ENCODE measurements around the gene NALCN. TPM values are rescaled to one million over a fixed set of nuclear protein-coding genes. Genes with fewer than 3 reads are reported as not detected.

The NALCN gene
- total RNA-seq, 1 donor from 2014 or later, result 0.35 TPM

- no peak for DNase-seq (ENCODE audit: low read depth, low spot score)
- no peaks in the 10 kb centered on the region for H3K36me3 Mint-ChIP-seq (ENCODE audit: low read depth)
- no peaks in the 10 kb centered on the region for H3K27me3 Mint-ChIP-seq (ENCODE audit: low read depth)
- no peak overlapping the region for H3K27ac Mint-ChIP-seq (ENCODE audit: unreplicated experiment)
- H3K4me1 Mint-ChIP-seq, result no peaks in the 10 kb centered on the region
- no peaks in the 10 kb centered on the region for H3K9me3 Mint-ChIP-seq
- no peak overlapping the region for H3K4me3 Mint-ChIP-seq
- TF ChIP-seq CTCF (conservative IDR thresholded peaks at IDR 0.05), result no peak
Measured at GRCh38 chr13:101267656-101268055, 148.7 kb downstream of the NALCN start.

DNA sequence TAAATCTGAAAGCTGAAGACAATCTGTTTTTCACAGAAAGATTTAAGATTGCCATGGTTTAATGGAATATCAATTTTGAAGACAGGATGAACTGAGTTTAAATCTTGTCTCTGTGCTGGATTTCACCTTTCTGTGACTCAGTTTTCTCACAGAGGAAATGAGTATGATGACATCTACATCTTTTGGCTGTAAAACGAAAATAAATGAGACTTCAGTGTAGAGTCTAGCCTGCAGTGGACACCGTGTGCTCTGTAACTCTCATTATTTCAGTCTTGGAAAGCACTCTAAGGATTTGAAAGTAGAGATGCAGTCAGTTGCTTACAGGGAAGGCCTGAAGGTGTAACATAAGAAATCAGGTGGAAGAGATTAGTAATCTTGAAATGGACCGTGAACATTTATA, 150.4 kb downstream of the NALCN start:
- Mint-ChIP-seq H3K27ac (ENCODE audit: unreplicated experiment) (no peak overlapping the region), H3K9me3 (no peaks in the 10 kb centered on the region), H3K4me1 (no peaks in the 10 kb centered on the region), H3K27me3 (ENCODE audit: low read depth) (no peaks in the 10 kb centered on the region), H3K36me3 (ENCODE audit: low read depth) (no peaks in the 10 kb centered on the region), H3K4me3 (no peak overlapping the region)
- DNase-seq (ENCODE audit: low read depth, low spot score), result no peak
- no peak for TF ChIP-seq CTCF (conservative IDR thresholded peaks at IDR 0.05)

GRCh38 chr13:101264931-101265330, 151.4 kb downstream of the NALCN start:
- no peaks in the 10 kb centered on the region for H3K27me3 Mint-ChIP-seq (ENCODE audit: low read depth)
- H3K4me1 Mint-ChIP-seq, result no peaks in the 10 kb centered on the region
- DNase-seq (ENCODE audit: low read depth, low spot score), result no peak
- H3K9me3 Mint-ChIP-seq, result no peaks in the 10 kb centered on the region
- no peak overlapping the region for H3K27ac Mint-ChIP-seq (ENCODE audit: unreplicated experiment)
- TF ChIP-seq CTCF (conservative IDR thresholded peaks at IDR 0.05), result no peak
- no peak overlapping the region for H3K4me3 Mint-ChIP-seq
- no peaks in the 10 kb centered on the region for H3K36me3 Mint-ChIP-seq (ENCODE audit: low read depth)

DNA sequence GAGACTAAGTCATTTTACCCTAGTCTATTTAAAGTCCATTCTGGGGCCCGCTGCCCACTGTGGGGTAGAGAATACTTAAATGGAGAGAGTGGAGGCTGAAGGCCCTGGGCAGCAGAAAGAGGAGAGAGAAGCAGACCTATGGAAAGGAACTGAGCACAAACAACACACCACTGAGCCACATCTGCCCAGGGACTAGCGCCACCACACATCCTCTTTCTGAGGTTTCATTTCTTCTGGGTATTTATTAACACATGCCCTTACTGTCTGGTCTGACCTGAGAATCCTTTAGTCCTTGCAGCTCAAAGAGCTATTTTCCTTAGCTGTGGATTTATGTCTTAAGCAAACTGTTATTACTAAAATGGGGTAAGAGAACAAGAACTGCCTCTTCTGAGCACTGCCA, 154.0 kb downstream of the NALCN start:
- no peak for DNase-seq (ENCODE audit: low read depth, low spot score)
- TF ChIP-seq CTCF (conservative IDR thresholded peaks at IDR 0.05), result no peak
- Mint-ChIP-seq H3K36me3 (ENCODE audit: low read depth) (no peaks in the 10 kb centered on the region), H3K9me3 (no peaks in the 10 kb centered on the region), H3K4me3 (no peak overlapping the region), H3K27me3 (ENCODE audit: low read depth) (no peaks in the 10 kb centered on the region), H3K27ac (ENCODE audit: unreplicated experiment) (no peak overlapping the region), H3K4me1 (peaks cover 8% of the 10 kb centered on the region)

GRCh38 chr13:101258509-101258908, 157.8 kb downstream of the NALCN start:
- Mint-ChIP-seq H3K9me3 (no peaks in the 10 kb centered on the region), H3K4me3 (no peak overlapping the region), H3K27ac (ENCODE audit: unreplicated experiment) (peak overlapping the region; percentile 0), H3K36me3 (ENCODE audit: low read depth) (no peaks in the 10 kb centered on the region), H3K27me3 (ENCODE audit: low read depth) (no peaks in the 10 kb centered on the region), H3K4me1 (peaks cover 8% of the 10 kb centered on the region)
- TF ChIP-seq CTCF (conservative IDR thresholded peaks at IDR 0.05), result no peak
- DNase-seq (ENCODE audit: low read depth, low spot score), result no peak

GRCh38 chr13:101258071-101258470, 158.2 kb downstream of the NALCN start:
- no peaks in the 10 kb centered on the region for H3K36me3 Mint-ChIP-seq (ENCODE audit: low read depth)
- no peak for TF ChIP-seq CTCF (conservative IDR thresholded peaks at IDR 0.05)
- H3K4me1 Mint-ChIP-seq, result peaks cover 8% of the 10 kb centered on the region
- H3K27ac Mint-ChIP-seq (ENCODE audit: unreplicated experiment), result peak overlapping the region; percentile 0
- DNase-seq (ENCODE audit: low read depth, low spot score), result no peak
- H3K9me3 Mint-ChIP-seq, result no peaks in the 10 kb centered on the region
- no peak overlapping the region for H3K4me3 Mint-ChIP-seq
- no peaks in the 10 kb centered on the region for H3K27me3 Mint-ChIP-seq (ENCODE audit: low read depth)

Measured in neural crest cell (in vitro differentiated cells).